ENCODE results near the gene XXYLT1.
A peak's percentile ranks its signal among the peaks of the same experiment; 100 is the strongest.

XXYLT1 gene

DNA sequence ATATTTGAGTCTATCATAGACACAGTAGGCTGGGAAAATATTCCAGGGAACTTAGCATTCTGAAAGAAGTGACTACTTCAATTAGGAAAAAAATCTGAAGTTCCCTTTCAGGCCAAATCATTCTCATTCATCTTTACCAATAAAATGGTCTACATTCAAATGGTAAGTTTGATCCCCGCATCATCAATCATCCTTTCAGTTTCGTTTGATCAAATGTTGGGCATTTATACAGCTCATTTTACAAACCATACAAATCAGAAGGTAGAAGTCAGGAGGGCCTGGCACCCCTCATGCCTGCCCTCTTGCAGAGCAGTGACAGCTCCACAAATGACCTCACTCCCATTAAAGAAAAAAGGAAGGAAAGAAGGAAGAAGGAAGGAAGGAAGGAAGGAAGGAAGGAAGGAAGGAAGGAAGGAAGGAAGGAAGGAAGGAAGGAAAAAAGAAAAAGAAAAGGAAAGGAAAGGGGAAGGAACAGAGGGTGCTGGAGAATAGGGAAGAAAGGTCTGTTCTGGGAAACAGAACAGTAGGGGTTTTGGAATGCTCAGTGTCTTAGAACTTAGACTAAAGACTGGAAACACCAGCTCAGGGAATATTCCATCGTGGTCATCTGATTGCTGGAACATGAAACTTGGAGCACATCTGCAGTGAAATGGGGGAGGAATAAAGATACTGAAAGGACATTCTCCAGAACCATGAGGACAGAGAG lies 86.1 kb downstream of the XXYLT1 start:
- DNase-seq (ENCODE audit: low spot score), result no peak

DNA sequence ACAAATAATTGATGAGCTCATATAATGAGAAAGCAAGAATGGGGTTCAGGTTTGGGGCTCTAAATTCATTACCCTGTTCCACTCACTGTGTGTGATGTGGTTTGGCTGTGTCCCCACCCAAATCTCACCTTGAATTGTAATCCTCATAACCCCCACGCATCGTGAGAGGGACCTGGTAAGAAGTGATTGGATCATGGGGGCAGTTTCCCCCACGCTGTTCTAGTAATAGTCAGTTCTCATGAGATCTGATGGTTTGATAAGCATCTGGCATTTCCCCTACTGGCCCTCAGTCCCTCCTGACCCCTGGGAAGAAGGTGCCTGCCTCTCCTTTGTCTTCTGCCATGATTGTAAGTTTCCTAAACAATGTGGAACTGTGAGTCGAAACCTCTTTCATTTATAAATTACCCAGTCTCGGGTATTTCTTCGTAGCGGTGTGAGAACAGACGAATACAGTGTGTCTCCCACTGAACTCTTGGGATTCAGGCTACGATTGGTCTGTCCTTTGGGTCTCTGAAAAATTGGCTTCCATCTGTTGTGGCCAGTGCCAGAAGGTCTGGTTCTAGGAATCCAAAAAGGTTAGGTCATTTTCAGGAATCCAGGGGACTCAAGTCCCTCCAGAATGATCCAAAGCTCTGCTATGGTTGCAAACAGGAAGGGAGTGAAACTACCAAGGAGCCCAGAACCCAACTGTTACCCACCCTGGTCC lies 87.7 kb downstream of the XXYLT1 start:
- no peak for DNase-seq (ENCODE audit: low spot score)

DNA sequence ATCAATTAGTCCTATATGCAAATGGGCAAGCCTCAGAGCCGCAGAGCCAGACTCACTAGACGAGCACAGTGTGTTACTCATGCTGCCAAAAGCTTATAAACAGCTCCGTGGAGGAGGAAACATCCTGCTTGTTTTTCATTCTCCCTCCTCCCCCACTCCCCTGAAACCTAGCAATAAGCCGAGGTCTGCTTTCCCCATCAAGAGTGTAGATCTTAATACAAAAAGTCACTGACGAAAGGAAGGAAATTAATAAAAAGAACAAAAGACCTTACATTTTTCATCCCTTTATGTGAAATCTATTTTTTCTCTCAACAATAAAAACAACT lies 88.5 kb downstream of the XXYLT1 start:
- DNase-seq (ENCODE audit: low spot score), result no peak

DNA sequence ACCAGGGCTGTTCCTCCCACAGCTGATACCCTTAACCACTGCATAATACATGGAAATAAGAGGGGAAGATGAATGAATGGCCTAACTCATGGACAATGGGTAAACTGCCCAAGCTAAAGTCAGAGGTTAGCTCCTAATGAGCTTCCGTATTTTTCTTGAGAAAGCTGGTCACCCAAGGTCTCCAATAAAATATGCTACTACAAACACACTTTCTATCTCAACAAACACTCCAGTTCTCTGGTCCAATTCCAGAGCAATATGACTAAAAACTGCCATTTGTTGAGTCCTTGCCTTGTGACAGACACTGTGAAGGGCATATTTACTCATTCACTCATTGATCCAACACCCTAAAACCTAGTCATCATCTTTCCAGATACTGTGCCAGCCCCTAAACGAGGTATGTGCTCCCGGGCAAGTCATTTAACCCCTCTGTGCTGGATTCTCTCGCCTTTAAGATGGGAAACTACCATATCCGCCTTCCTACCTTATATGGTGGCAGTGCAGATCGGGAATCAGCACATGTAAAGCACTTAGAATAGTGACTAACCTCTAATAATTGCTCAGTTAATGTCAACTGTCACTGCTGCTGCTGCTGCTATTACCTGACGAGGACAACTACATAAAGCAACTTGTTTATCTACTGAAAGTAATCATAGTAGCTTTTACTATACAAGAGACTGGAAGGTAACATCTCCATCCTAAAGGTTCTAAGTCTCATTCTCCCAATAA lies 89.1 kb downstream of the XXYLT1 start:
- DNase-seq (ENCODE audit: low spot score), result no peak

DNA sequence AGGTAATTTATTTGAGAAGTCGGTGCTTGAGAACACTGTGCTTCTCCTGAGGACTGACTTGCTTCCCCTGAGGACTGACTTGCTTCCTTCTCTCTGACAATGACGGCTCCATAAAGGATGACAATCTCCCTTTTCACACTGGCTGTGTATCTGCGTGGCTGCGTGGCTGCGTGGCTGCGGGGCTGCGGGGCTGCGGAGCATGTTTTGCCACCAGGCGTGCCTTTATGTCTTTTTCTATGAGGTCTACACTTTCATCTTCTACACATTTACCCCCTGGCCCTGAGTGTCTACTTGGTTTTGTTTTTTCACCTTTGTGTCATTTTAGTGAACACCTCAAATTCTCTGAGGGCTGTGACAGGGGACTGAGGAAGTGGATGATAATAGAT lies 89.9 kb downstream of the XXYLT1 start:
- no peak for DNase-seq (ENCODE audit: low spot score)

DNA sequence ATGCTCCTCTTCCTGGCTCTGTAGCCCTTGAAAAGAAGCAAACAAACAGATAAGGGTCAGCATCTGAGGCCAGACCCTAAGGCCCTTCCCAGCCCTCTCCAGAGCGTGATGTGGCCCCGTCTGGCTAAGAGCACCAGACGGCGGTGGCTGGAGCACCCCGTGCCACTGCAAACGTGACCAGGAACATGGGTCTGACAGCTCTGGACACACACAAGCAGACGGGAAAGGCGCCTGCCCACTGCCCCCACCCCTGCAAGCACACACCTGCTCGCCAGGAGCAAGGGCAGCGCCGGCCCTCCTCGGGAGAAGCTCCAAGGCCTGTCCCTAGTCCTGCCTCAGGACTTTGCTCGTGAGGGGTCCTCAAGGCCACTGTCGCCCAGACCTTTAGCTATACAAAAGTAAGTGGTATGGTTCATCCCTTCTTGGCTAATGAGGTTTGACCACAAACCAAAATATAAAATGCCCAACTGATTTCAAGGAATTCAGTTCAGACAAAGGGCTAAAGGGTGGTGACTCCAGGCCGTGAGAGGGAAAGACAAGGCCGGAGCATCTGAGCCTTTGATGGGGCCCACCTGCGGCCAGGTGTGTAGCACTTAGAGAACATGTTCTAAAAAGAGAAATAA lies 90.4 kb downstream of the XXYLT1 start:
- DNase-seq (ENCODE audit: low spot score), result no peak

DNA sequence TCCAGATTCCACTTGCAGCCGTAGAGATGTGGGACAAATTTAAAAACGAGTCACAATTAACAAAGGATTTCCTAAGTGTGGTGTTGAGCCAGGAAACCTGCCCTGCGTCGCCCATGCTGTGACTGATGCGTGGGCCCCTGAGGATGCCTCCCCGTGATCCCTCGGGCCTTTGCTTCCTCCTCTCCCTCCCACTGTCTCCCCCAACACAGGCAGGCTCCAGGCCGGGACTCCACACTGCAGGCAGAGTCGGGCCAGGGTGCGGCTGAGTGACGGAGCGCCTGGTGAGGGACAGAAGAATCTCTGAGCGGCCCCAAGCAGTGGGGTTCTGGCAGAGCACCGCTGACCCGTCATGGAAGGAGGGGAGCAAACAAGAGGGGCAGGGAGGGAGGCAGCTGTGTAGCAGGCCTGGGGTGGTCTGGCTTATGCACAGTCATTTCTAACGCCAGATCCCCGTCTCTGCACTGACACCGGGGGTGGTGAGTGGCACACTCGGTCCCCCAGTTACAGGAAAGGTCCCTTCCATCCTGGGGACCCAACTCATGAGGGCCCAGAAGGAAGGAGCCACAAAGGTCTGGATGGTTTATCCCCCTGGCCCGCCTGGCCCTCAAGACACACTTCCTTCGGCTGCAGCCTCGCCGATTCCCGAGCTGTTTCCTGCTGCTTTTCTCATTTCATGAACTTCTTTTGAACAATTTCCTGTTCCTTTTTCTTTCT lies 91.0 kb downstream of the XXYLT1 start:
- no peak for DNase-seq (ENCODE audit: low spot score)

DNA sequence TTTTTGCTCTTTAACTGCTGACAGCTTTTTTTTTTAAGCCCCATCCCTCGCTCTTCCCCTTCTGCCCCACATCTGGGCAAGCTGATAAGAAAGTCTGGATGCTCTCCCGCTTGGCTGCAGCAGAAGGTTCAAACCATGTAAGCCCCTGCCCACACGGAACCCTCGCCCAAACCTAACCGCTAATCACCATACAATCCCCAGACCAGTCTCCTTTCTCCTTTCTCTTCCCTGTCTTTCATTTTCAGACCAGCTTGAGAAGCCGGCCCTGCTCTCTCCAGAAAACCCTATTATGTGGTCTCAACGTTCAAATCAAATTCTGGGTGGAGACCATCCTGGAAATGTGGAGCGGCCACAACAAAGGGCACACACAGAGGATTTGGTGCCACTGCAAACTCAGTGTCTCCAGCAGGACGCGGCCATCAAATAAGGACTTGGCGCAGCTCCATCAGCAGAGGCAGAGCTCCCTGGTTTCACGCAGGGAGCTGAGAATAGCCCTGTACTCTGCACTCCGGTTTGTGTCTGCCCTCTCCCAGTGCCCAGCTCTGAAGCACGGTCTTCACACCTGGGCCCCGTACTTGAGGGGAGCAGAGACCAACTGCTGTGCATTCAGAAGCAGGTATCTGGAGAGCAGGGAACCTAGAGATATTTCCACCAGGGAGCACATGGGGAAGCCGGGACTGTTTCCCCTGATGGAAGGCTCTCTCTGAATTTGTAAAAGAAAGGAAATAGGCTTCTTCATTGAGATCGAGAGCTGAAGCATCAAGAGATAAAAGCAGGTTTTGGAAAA lies 92.6 kb downstream of the XXYLT1 start:
- DNase-seq (ENCODE audit: low spot score), result peak; percentile 63

DNA sequence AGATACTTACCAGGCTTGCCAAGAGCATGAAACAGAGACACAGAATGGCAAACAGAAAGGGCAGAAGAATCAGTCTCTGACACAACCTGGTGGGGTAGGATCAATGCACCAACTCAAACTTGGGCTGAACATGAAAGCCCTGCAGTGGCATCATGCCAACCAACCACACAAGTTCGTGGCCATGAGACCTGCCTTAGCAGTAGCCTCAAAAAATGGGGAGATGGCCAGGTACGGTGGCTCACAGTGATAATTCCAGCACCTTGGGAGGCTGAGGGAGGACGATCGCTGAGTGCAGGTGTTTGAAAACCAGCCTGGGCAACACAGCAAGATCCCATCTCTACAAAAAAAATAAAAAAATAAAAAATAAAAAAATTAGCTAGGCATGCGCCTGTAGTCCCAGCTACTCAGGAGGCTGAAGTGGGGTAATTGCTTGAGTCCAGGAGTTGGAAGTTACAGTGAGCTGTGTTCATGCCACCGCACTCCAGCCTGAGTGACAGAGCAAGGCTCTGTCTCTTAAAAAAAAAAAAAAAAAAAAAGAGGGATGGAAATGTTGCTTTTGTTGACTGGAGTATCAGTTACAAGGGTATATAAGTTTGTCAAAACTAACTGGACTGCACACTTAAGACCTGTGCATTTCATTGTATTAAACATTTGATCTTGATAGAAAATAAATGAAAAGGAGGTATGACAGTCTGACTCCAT lies 93.4 kb downstream of the XXYLT1 start:
- peak; percentile 50 for DNase-seq (ENCODE audit: low spot score)

DNA sequence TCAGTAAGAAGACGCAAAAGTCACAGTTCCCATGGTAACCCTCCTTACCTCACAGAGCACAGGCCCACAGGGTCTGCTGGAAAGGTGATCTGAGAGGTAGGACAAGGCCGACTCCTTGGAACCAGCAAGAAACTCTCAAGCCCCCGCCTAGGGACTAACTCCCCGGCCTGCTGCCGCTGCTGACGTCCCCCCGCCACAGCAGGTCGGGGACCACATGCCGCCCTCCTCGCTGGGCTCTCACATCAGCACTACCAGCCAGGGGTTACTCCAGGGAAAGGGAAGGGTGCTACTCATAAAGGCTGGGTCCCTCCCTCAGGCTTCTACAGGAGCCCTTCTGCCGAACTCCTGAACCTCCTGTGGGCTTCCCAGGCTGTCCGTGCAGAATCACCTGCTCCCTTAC lies 94.2 kb downstream of the XXYLT1 start:
- DNase-seq (ENCODE audit: low spot score), result no peak

DNA sequence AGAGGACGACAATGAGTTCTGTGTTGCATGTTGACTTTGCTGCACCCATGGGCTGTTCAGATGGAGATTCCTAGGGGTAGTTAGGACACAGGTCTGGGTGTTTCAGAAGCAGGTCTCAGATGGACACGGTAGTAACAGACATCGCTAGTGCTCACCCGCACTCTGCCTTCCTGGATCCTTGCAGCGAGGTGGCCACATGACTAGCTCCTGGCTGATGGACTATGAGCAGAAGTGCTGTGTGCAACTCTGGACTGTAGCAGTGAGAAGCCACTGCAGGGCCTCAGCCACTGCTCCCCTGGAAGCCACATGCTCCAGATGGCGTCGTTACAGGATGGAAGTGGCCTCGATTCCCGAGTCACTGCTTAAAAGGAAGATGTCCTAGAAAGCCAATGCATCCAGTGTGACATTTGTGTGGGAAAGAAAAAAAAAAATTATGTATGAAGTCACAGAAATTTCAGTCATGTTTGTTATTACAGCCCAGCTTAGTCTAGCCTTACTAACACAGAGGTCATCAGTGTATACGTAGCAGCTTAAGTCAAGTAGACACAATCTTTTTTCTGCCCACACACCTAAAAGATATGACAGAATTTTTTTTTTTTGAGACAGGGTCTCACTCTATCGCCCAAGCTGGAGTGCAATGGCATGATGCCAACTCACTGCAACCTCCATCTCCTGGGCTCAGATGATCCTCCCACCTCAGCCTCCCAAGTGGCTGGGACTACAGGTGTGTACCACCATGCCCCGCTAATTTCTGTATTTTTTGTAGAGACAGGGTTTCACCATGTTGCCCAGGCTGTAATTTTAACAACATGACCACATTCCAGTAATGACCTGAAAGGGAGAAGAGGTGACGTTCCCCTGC lies 95.3 kb downstream of the XXYLT1 start:
- DNase-seq (ENCODE audit: low spot score), result no peak

DNA sequence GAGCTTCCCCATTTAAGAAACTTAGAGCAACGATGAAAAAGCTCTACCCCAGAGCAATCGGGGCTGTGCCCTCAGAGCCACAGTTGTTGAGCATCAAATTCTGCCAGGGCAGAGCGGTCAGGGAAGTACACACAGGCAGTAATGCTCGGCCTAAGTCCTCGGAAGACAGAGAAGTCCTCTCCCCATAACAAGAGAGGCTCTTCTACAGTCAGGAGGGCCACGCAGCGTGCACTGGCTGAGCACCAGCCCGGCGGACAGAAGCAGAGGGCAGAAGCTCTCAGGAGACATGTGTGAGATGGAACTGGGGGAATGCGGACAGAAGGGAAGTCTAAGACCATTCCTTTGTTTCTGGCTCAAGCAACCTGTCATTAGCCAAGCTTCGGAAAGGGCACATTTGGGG lies 95.9 kb downstream of the XXYLT1 start:
- no peak for DNase-seq (ENCODE audit: low spot score)

DNA sequence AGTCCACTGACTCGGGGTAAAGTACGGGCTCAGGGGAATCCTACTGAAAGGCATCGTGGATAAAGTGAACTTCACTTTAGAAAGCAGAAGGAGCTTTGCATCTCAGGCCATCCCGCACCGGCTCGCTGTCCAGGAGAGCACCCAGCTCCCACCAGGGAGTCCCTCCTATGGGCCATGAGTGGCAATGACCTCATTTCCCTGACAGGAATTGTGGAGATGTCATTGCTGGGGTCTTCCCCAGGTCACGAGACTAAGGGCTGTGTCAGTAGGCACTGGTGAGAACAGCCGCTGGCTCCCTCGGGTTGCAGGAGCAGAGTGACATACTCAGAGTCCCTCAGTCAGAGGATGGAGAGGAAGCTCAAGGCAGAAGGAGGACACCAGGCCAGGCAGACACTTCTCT lies 97.3 kb downstream of the XXYLT1 start:
- no peak for DNase-seq (ENCODE audit: low spot score)

DNA sequence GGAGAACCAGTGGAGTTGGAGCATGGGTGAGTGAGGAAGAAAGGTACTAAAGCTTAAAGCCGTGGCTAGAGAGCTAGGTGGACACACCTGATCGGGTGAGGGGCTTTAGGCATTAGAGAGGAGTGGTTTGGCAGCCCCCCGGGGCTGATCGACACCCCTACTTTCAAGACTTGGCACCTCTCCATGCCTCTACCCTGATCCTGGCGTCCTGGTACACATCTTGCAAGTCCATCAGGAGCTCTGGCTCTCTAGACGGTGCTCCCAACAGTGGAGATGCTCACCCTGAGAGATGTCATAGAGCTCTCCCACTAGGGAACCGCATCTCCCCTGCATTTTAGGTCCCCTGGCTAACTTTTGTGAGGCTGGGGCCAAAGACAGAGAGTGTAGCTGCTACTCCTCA lies 98.1 kb downstream of the XXYLT1 start:
- DNase-seq (ENCODE audit: low spot score), result no peak

DNA sequence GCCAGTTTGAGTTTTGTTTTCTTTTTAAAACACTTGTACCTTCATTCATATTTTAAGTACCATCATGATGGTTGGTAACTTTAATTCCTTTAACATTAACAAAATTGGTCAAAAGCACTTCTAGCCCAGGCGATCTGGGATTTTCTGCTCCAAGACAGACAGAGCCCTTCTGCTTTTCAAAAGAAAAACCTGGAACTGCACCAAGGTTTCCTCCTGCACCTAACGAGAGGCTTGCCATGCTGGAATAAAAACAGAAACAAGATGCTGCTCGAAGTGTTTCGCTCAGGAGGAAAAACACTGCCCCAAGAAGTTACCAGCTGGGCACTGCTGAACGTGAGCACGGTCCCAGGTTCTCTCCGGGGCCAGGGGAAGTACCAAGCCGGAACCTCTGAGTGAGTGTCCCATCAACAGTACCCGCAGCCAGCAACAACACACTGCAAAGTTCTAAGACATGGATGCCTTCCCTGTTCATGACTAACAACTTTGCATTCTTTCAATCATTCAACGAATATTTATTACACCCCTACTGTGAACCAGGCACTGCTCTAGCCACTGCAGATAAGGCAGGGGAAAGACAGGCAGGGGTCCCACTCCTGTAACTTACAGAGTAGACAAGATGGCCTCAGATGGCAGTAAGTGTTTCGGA lies 98.8 kb downstream of the XXYLT1 start:
- DNase-seq (ENCODE audit: low spot score), result no peak

DNA sequence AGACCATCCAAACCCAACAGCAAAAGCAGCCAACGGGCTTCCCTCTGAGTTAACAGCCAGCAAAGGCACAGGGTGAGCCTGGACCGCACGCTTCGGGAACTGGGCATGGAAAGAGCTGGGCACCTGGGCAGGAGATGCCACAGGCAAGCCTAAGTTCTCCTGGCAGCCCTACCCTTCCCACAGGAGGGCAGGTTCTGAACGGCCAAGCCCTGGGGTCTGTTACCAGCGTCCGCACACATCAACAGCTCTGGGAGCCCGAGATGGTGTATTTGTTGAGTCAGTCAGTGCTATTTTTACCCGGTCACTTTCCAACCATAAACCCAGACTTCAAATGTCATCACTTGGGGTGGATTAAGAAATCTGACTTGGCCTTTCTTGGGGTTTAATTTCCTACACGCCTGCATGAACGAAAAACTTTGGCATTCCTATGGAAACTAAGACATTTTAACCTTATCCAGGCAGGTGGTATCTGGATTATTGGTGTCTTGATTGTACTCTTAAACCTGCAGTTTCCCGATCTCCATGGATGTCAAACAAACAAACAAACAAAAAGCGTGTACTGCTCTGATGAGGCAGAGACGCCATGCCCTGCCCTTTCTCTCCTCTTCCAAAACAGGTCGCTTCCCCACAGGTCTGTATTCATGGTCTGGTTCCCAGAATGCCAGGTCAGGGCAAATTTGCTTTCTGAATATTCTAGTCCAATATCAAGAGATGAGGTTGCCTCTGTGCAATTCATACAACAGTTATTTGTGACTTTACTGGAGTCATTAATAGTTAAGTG lies 99.7 kb downstream of the XXYLT1 start:
- DNase-seq (ENCODE audit: low spot score), result no peak

DNA sequence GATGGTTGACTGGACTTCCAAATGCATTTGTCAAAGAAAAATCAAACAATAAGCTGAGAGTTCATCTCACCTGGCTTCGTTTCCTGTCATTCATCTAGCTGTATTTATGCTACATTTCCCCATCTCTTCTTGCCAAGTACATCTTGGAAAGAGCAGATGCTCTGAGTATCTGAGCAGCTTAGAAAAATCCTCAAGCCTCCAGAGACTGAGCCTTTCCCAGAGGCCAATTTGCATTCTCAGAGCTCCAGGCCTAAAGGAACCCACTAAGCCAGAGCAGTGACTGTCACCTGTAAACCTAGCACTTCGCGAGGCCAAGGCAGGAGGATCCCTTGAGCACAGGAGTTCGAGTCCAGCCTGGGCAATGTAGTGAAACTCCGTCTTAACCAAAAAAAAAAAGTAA lies 100.5 kb downstream of the XXYLT1 start:
- DNase-seq (ENCODE audit: low spot score), result no peak

DNA sequence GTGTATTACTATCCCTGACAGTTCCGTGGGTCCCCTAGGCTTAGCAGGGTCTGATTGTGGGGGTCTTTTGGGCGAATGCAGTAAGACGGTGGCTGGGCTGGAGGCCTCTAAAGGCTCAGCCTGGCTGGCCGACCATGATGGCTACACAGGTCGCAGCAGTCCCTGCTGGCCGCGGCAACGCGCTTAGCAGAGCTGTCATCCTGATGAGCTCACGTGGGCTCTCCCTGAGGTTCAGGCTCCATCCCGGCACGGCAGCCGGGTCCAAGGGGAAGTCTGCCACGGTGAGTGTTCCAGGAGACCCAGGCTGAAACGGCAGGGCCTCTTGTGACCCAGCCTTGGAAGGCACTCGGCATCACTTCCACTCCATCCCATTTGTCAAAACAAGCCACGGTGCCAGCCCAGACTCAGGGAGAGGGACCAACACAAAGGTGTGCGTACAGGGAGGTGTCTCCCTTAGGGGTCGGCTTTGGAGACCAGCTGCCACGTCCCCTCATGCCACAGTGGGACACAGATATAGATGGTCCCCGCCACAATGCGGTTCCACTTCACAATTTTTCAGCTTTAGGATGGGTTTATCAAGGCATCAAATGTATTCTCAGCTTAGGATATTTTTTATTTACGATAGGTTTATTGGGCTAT lies 101.8 kb downstream of the XXYLT1 start:
- DNase-seq (ENCODE audit: low spot score), result no peak
